Lower leg skin (tissue), 4 donors: ENCODE measurements around the gene CLSTN1. TPM values are rescaled to one million over a fixed set of nuclear protein-coding genes. Genes with fewer than 3 reads are reported as not detected.

ENCODE experiments used
- DNase-seq, 2 donors: peaks; one replicate each; pipeline ENCODE4 v3.0.0-alpha.2; 2019; ENCODE audit warnings: low spot score in 2 of 2
- H3K4me3 ChIP-seq: fragments of 200-600 bp; sonication (generic); 2 replicates; pipeline ENCODE4 v1.5.1; 2017; ENCODE audit warnings: mild to moderate bottlenecking, low read depth; ENCODE audit not compliant: poor library complexity, severe bottlenecking
- POLR2A ChIP-seq, 2 donors: fragments of 450-650 bp; IDR thresholded peaks; one replicate each; pipeline ENCODE4 v1.6.1; 2016 to 2017; ENCODE audit warnings: antibody characterized with exemption in 2 of 2, mild to moderate bottlenecking in 1 of 2, moderate library complexity in 1 of 2
- WGBS, 2 donors: methylation state at CpG; one replicate each; pipeline ENCODE4 v1.1.5; 2018; 5-methylcytosine and 5-hydroxymethylcytosine counted together
- intact Hi-C: fragments of 100-400 bp; cut with DNase I; formaldehyde crosslinking; loops from one replicate; pipeline ENCODE4 v1.15.0; 2023; ENCODE audit warnings: low total_unique reads
- total RNA-seq, 4 donors: library from RNA; depleted of rRNA; stranded (reverse); fragments of >200 nt; gene quantifications; one replicate each; pipeline ENCODE4 v1.1.0, GENCODE V29; 2016
- TF ChIP-seq, protein P1 (sequence below), 3 donors: fragments of 450-650 bp; IDR thresholded peaks; one replicate each; pipeline ENCODE4 v1.5.1; 2016; ENCODE audit warnings: antibody characterized with exemption in 3 of 3, mild to moderate bottlenecking in 3 of 3, moderate library complexity in 2 of 3

Gene CLSTN1
- total RNA-seq, 4 donors from 2014 or later = 116 to 174 (median 150) TPM

DNA sequence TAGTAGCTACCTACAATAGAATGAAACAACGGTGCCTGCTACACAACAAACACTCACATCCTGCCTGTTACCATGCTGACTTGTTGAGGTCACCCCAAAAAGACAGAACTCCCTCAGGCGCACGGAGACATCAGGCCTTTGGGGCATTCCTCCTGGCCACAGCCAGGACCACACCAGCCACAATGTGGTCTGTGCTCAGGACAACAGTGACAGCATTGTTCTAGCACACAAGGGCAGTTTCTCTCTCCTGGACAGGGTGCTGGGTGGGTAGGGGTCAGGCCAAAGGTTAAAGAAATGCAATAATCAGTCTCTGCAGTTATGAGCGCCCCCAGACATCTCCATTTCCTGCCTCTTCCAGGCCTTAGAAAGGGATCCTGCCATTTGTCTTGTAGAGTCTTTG lies 46.8 kb upstream of the CLSTN1 start:
- intact Hi-C loops = no loop called here
- no peak overlapping the region for H3K4me3 ChIP-seq
- TF ChIP-seq, protein P1, sequence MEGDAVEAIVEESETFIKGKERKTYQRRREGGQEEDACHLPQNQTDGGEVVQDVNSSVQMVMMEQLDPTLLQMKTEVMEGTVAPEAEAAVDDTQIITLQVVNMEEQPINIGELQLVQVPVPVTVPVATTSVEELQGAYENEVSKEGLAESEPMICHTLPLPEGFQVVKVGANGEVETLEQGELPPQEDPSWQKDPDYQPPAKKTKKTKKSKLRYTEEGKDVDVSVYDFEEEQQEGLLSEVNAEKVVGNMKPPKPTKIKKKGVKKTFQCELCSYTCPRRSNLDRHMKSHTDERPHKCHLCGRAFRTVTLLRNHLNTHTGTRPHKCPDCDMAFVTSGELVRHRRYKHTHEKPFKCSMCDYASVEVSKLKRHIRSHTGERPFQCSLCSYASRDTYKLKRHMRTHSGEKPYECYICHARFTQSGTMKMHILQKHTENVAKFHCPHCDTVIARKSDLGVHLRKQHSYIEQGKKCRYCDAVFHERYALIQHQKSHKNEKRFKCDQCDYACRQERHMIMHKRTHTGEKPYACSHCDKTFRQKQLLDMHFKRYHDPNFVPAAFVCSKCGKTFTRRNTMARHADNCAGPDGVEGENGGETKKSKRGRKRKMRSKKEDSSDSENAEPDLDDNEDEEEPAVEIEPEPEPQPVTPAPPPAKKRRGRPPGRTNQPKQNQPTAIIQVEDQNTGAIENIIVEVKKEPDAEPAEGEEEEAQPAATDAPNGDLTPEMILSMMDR (IDR thresholded peaks at IDR 0.05) = no peak
- TF ChIP-seq POLR2A (IDR thresholded peaks at IDR 0.05) = no peak
- WGBS, 2 donors = 76 to 79% methylated on average over 4 of the region's 4 CpGs
- no peak for DNase-seq

DNA sequence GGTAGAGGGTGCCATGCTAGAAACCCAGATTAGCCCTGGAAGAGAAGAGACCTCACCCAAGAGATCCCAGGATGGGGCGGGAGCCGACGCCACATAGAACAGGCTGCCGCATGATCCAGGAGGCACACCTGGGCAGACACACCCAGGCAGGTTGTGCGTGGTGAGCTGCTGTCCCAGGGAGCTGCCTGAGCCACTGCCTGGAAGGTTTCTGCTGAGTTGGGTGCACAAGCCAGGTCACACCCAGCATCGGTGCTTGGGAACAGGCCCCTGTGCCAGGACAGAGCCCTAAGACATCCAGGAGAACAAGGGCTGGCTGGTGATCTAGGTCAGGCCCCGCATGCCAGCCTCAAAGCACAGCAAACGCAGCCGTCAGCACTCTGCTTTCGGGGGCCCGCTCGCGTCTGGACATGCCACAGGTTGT lies 46.1 kb upstream of the CLSTN1 start:
- TF ChIP-seq, protein P1 (IDR thresholded peaks at IDR 0.05) = no peak
- TF ChIP-seq POLR2A (IDR thresholded peaks at IDR 0.05) = no peak
- no peak overlapping the region for H3K4me3 ChIP-seq
- intact Hi-C loops = loop anchor here (10.0 kb wide), 2 partner anchors 85 to 245 kb away; no protein-coding TSS in a partner anchor
- WGBS, 2 donors = 53 to 67% methylated on average over 13 of the region's 13 CpGs
- peak; percentile 70 to 90 for DNase-seq

DNA sequence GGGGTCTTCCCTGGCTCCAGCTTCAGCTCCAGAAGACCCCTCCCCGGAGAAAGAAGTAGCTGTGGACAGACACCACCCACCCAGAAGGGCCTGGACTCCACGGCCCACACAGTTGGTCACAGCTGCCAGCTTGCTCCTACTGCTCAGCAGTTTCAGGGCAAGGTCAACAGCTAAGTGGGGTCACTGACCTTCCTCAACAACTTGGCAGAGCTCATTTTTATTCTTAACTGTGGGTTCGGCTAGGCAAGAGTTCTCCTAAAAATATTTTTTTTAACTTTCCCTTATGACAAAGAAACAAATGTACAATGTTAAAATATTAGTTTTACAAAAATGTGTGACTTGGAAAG lies 44.5 kb upstream of the CLSTN1 start:
- no peak overlapping the region for H3K4me3 ChIP-seq
- intact Hi-C loops = loop anchor here (10.0 kb wide), 2 partner anchors 83 to 243 kb away; no protein-coding TSS in a partner anchor
- TF ChIP-seq, protein P1 (IDR thresholded peaks at IDR 0.05) = no peak
- TF ChIP-seq POLR2A (IDR thresholded peaks at IDR 0.05) = no peak
- 62 to 74% methylated on average over 3 of the region's 3 CpGs for WGBS, 2 donors
- no peak for DNase-seq

DNA sequence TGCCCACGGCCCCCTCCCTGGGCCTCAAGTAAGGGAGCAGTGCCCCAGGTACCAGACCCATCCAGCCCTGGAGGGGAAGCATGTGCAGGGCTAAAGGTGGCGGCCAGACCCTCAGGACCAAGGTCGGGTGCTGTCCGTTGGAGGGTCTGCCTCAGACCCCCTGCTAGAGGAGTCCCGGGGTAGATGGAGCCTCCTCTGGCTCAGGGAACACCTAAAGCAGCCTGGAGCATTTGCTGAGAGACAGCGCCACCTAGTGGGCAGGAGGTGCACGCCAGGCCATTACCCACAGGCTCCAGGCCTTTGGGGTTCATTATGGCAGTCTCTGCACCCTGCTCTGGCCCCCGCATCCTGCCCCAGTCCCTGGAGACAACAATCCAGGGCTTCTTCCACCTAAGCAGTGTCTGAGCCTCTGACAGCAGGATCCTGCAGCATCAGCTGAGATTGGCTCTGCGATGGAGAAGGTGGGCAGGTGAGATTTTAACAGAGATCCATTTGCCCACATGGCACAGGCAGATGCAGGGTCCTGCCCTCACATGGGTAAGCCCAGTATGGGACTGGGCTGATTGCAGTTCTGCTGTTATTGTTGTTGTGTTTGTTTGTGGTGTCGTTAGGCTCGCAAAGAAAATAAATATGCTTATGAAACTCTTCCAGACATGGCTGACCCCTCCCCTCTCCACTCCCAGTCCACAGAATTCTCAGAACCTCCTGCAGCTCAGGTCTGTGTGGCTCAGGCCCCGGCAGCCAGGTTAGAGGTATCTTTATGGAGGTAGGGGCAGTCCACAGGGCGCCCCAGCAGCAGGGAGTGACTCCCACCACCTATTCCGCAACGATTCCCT lies 43.9 kb upstream of the CLSTN1 start:
- peak; percentile 81 to 96 for DNase-seq
- intact Hi-C loops = loop anchor here (10.0 kb wide), 2 partner anchors 83 to 243 kb away; no protein-coding TSS in a partner anchor
- no peak for TF ChIP-seq POLR2A (IDR thresholded peaks at IDR 0.05)
- TF ChIP-seq, protein P1 (IDR thresholded peaks at IDR 0.05) = peak in 2 of 3 donors; percentile 79 to 94
- 44 to 53% methylated on average over 15 of the region's 15 CpGs for WGBS, 2 donors
- H3K4me3 ChIP-seq = no peak overlapping the region

DNA sequence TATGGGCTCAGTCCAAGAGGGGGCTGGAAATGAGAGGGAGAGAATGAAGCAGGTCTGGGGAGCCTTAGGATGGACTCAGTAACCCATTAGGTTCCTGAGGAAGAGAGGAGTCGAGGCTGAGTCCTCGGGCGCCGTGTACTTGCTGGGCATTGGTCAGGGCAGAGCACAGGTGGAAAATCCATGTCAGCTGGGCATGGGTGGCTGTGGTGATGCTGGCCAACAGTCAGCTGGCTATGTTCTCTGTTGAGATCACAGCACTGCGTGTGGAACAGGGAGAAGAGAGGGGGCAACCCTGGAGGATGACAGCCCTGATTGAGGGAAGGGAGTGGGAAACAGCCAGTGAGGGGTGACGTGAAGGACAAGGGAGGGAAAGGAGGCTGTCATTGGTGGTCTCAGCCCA lies 43.1 kb upstream of the CLSTN1 start:
- intact Hi-C loops = loop anchor here (10.0 kb wide), 2 partner anchors 82 to 242 kb away; no protein-coding TSS in a partner anchor
- TF ChIP-seq, protein P1 (IDR thresholded peaks at IDR 0.05) = no peak
- no peak for DNase-seq
- WGBS, 2 donors = 89 to 92% methylated on average over 6 of the region's 6 CpGs
- H3K4me3 ChIP-seq = no peak overlapping the region
